Right ventricle myocardium superior (tissue), 1 donor: ENCODE results near the gene MROH8. TPM values are rescaled to one million over a fixed set of nuclear protein-coding genes. Genes with fewer than 3 reads are reported as not detected.
"Not testable (repeated sequence)": the region's sequence is repeated elsewhere in the genome, so short reads cannot be mapped to it uniquely, and the experiment has no call there.

Experiments used
- ATAC-seq: fragments of 200-7000 bp; cut with Tn5 transposase; one replicate; pipeline ENCODE4 v1.9.1; 2020; ENCODE audit warnings: mild to moderate bottlenecking; ENCODE audit not compliant: poor library complexity
- DNase-seq: peaks from one replicate; pipeline ENCODE4 v3.0.0-alpha.2; 2020
- intact Hi-C: fragments of 100-400 bp; cut with DNase I; formaldehyde crosslinking; loops from one replicate; pipeline ENCODE4 v1.11.2; 2022
- total RNA-seq: library from RNA; stranded (reverse); fragmentation: NEBNext Ultra II Directional; extraction: Animal tissue kit (Norgen Biotek cat#: 25700); gene quantifications from one replicate; pipeline ENCODE4 v1.2.1, GENCODE V29; 2021
- donor health status: DM: no; HTN: yes; CAD: no; lungs with severe emphysema.

Gene MROH8
- total RNA-seq, 1 donor from 2014 or later = 3.8 TPM

DNA sequence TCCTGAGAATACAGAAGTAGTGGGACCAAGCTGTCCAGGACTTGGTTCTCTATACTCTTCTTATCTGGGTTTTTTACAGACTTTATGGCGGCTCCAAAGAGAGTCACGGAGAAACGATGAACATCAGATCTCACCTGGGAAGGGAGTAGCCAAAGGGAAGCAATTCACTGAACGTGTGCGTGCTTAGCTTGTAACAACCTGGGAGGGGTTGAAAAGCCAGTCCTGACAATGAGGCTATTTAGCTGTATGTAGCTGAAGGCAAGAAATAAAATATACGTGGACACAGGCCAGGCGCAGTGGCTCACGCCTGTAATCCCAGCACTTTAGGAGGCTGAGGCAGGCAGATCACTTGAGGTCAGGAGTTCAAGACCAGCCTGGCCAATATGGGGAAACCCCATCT lies 65.3 kb downstream of the MROH8 start:
- DNase-seq (no peak), ATAC-seq (no peak)
- intact Hi-C loops = no loop called here

DNA sequence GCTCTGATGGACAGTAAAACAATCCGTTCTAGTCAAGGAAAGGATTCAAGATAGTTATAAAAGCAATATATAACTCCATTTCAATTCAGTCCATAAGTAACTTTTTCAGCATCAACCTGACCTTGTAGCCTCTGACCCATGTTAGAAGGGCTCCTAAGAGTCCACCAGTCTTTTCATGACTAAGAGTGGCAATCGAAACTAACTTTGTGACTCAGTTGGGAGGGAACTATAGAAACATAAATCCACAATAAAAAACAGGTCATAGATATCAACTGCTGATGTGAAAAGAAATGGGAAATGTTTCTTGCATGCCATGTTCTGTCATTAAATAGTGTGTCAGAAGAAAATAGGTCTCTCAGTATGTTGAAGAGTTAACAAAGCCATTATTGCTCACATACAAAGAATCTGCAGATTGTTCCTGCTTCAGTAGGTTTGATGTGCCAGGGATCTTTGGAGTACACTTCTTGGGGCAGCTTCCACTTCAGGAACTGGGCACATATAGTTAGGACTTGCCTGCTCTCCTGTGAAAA lies 67.4 kb downstream of the MROH8 start:
- intact Hi-C loops = no loop called here

DNA sequence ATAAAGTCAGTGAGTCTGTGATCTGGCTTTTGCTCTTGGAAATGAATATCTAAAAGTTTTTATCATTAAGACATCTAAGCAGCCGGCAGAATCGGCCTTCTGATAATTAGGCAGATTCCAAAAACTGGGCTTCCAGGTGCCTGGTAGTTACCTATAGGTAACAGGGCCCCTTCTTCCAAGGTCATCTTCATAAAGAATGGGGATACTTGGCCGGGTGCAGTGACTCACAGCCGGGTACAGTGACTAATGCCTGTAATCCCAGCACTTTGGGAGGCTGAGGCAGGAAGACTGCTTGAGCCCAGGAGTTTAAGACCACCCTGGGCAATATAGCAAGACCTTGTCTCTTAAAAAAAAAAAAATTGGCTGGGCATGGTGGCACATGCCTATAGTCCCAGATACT lies 70.7 kb downstream of the MROH8 start:
- DNase-seq (no peak), ATAC-seq (no peak)
- intact Hi-C loops = no loop called here

More for the DNA sequence above, 67.4 kb downstream of the MROH8 start:
- DNase-seq = no peak
- ATAC-seq = no peak

DNA sequence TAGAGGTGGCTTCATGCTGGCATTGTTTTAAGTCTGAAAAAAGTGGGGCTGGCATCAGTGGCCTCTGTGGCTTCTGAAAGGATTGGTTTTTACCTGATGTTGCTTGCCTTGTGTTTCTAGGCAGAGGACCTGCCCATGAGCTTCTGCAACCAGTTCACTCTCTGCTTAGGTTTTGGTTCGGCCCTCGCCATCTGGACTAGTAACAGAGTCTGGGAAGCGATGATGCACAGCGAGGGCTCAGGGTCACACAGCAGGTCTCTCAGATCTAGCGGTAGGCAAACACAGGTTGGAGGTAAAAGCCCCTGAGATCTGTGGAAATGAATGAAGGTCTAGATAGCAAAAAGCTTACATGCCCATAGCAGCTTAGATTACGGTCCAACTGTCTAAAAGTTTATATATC lies 76.8 kb downstream of the MROH8 start:
- no peak for DNase-seq
- ATAC-seq = no peak
- intact Hi-C loops = no loop called here

DNA sequence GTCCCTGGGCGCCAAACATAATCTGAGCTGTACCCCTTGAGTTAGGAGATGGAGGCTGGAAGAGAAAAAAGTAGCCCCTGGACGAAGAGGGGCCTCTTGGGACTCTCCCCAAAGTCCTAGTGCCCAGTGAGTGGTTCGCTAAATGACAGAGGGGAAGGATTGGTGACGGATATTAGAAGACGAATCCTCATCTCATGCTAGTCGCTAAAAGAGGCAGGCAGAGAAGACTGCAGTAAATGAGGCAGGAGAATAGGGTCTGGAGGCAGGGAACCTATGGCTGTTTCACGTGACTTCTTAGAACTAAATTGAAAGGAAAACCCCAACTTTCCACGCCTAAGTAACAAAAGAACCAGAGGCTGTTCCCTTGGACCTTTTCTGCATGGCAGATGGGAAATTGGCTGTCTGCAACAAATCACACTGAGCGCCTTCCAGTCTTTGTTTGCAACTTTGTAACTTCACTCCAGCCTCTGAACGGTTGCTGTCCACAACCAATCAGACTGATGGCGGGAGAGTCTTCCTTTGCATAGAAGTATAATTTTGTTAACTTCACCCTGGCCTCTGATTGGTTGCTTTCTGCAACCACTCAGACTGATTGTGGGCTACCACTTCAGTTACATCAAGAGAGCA lies 82.8 kb downstream of the MROH8 start:
- DNase-seq = no peak
- ATAC-seq = no peak
- intact Hi-C loops = no loop called here

DNA sequence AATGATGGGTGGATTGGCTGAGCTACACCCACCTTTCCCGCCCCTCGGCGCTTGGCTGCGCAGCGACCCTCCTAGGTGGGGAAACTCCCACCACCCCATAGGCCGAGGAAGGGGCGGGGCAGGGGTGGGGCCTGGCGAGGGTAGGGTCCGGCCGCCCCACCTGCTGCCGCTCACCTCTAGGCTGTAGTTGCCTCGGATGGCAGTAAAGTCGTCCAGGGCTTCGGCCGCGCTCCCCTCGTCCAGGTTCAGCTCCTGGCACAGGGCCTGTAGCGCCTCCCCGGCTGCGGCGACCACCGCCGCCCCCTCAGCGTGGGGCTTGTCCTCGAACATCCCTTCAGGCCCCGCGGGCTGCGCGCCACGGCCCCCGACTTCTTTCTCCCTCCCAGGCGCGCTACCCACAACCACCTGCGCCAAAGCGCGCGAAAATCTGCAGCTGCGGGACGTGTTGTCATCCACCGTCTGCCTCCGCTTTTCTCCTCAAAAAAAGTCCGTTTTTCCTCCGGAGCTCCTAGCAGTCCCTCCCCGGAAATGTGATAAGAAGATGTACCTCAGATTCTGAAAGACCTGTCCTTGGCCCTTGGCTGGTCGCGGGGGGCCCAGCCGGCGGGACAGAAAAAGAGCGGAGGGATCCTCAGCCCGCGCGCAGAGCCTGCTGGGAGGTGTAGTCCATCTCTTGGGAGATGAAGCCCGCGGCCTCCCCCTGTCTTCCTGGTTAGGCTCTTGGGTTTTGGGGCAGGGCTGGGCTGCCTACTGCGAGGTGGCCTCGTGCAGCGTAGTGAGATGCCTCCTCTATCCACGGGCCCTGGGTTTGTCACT lies 83.5 kb downstream of the MROH8 start, which contains the start of gene RBL1:
RBL1 (minus strand) TSS at position 399 of the 816 bp plus-strand sequence; CDS start at position 330, 69 bp downstream.
- ATAC-seq = peak; percentile 95
- DNase-seq = peak; percentile 90
- intact Hi-C loops = no loop called here

DNA sequence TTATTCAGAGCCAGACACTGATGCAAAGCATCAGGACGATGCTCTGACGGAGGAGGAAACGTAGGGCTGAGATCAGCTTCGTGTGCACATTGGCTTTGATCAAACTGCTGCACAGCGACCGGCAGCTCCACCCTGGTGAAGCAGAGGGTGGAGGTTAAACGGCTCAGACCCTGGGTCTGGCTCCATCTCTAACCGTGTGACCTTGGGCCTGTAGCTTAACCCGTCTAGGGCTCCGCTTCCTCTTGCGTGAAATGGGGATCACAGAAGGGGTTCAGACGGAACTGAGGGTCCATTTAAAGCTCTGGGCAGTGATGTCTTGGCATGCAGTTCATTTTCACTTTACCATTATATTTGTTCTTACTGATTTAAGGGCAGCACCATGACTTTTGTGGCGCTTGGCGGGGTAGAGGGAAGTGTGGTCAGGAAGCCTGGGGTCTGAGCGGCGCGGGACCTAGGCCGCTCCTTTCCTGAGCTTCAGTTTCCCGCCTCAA lies 84.2 kb downstream of the MROH8 start:
- DNase-seq = peak; percentile 44
- peak; percentile 29 for ATAC-seq
- intact Hi-C loops = no loop called here

DNA sequence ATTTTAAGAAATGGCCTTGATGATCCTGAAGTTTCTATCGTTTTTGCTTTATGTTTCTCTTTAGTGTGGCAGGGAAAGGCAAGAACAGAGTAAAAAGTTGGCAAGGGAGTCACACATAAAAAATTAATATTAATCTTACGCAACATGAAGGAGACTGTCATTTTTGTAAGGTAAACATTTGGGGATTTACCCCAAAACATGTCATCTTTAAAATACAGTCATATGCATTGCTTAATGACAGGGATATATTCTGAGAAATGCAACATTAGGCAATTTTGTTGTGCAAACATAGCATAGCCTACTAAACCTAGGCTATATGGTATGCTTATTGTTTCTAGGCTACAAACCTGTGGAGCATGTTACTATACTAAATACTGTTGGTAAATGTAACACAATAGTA lies 88.9 kb downstream of the MROH8 start:
- ATAC-seq = no peak
- intact Hi-C loops = no loop called here
- no peak for DNase-seq

DNA sequence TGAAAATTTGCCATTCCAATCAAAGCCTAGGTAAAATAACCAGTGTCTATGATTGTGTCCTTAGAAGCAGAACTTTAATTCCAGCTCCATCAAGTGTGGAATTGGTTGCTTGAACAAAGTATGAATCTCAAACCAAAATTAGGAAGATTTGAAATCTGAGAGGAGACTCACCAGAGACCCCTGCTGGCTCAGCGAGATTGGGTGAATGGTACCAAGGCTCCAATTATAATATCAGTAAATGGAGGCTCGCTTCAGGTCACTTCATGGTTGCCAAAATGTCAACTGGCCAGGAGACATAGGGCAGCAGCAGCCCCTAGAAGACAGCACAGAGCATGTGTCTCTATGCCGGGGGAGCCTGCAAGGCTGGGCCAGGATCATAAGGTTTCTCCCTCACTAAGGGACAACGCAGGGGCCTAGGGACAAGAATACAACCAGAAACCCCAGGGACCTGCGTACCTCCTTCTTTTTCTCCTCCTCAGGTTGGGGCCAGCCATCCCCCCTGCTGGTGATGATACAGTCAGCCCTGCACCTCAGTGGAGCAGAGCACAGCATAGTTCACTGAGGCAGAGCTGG lies 97.5 kb downstream of the MROH8 start:
- no peak for ATAC-seq
- DNase-seq = no peak

DNA sequence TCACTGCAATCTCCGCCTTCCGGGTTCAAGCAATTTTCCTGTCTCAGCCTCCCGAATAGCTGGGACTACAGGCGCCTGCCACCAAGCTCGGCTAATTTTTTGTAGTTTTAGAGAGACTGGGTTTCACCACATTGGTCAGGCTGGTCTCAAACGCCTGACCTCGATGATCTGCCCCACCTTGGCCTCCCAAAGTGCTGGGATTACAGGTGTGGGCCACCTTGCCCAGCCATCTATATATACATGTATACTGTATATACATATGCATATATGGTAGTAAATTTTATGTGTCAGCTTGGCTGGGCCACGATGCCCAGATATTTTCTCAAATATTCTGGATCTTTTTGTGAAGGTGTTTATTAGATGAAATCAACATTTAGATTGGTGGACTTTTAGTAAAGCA lies 102.3 kb downstream of the MROH8 start:
- no peak for DNase-seq
- intact Hi-C loops = no loop called here
- no peak for ATAC-seq

More for the DNA sequence above, 97.5 kb downstream of the MROH8 start:
- intact Hi-C loops = no loop called here

DNA sequence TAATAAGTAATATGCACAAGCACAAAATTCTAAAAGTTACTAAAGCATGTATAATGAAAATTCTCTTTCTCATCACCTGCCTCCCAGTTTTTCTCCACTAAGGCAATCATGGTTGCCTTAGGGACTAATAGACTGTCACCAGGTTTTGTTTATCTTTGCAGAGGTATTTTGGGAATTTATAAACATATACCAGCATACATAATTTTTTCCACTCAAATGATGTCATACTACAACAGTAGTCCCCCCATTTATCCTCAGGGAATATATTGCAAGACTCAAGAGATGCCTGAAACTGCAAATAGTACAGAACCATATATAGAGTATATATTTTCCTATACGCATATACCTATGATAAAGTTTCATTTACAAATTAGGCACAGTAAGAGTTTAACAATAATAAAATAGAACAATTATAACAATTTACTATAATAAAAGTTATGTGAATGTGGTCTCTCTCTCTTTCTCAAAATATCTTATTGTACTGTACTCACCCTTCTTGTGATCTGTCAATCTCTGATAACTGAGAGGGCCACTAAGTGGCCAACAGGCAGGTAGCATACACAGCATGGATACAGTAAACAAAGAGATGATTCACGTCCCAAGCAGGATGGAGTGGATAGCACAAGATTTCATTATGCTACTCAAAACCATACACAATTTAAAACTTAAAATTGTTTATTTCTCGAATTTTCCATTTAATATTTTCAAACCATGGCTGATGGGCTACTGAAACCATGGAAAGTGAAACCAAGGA lies 103.2 kb downstream of the MROH8 start:
- DNase-seq (no peak), ATAC-seq (no peak)
- intact Hi-C loops = no loop called here

DNA sequence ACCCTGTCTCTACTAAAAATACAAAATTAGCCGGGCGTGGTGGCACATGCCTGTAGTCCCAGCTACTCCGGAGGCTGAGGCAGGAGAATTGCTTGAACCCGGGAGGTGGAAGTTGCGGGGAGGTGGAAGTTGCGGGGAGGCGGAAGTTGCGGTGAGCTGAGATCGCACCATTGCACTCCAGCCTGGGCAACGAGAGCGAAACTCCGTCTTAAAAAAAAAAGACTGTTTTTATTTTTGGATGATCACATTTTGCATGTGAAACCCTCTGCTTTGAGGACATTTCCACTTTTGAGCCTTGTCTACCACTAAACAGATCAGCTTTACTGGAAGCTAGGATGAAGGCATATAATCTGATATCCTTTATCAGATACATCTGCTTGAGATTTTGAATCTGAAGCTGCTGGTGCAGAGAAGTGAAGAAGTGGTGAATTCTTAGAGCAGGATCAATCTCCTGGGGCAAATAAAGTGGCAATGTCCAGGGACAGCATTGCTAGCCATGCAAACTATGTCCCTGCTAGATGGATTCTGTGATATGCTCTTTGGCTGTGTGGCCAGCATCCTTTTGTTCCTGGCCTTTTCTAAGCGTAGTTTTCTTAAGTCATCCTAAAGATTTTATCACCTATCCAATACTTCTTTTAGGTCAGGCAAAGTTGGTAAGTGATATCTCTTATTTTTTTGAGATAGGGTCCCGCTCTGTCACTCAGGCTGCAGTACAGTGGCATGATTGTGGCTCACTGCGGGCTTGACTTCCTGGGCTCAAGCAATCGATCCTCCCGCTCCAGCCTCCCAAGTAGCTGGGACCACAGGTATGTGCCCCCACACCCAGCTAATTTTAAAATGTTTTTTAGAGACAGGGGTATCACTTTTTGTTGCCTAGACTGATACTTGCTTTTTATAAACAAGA lies 106.8 kb downstream of the MROH8 start:
- intact Hi-C loops = no loop called here
- ATAC-seq (no peak), DNase-seq (no peak)

DNA sequence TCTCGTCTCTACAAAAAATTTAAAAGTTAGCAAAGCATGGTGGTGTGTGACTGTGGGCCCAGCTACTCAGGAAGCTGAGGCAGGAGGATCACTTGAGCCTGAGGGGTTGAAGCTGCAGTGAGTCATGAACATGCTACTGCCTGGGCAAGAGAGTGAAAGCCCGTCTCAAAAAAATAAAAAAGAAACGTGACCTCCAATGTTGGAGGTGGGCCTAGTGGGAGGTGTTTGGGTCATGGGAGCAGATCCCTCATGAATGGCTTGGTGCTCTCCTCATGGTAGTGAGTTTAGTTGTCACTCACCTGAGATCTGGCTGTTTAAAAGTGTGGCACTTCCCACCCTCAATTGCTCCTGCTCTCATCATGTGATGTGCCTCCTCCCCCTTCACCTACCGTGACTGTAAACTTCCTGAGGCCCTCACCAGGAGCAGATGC lies 107.9 kb downstream of the MROH8 start:
- DNase-seq (no peak), ATAC-seq (no peak)
- intact Hi-C loops = no loop called here

DNA sequence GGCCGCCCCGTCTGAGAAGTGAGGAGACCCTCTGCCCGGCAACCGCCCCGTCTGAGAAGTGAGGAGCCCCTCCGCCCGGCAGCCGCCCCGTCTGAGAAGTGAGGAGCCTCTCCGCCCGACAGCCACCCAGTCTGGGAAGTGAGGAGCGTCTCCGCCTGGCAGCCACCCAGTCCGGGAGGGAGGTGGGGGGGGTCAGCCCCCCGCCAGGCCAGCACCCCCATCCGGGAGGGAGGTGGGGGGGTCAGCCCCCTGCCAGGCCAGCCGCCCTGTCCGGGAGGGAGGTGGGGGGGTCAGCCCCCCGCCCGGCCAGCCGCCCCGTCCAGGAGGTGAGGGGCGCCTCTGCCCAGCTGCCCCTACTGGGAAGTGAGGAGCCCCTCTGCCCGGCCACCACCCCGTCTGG lies 109.8 kb downstream of the MROH8 start:
- ATAC-seq, intact Hi-C loops, DNase-seq: not testable (repeated sequence)

DNA sequence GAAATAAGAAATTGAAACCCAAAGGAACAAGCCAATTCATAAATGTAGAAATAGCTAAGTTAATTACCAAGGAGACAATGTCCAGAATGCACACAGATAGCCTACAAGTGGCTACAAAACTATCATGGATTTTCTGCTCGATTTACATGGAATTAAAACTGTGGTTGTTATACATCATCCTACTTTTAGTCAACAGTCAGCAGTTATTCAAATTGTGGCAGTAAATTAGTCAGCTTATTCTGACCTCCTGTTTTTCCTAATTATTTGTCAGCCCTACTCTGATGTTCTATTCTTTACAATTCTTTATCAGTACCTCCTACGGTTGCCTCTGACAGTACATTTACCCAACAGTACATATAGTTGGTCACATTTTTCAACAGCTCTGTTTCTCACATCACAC lies 113.2 kb downstream of the MROH8 start:
- intact Hi-C loops = no loop called here
- DNase-seq (no peak), ATAC-seq (no peak)

DNA sequence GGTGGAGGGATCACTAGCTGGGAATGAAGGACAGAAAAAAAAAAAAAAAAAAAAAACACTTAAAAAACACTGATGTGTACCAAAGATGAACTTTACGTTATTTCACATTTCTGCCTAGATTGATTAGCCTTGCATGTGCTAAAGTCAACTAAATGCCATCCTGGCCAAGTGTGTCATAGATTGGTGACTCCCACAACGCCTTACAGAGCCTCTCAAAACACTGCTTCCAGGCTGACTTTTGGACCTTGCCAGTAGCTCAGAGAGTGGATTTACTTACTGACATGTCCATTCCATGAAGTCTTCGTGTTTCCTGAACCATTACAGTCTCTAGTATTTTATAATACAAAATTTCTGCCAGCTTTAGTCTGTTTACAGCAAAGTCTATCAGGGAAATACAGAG lies 124.1 kb downstream of the MROH8 start:
- intact Hi-C loops = no loop called here
- DNase-seq (no peak), ATAC-seq (no peak)

DNA sequence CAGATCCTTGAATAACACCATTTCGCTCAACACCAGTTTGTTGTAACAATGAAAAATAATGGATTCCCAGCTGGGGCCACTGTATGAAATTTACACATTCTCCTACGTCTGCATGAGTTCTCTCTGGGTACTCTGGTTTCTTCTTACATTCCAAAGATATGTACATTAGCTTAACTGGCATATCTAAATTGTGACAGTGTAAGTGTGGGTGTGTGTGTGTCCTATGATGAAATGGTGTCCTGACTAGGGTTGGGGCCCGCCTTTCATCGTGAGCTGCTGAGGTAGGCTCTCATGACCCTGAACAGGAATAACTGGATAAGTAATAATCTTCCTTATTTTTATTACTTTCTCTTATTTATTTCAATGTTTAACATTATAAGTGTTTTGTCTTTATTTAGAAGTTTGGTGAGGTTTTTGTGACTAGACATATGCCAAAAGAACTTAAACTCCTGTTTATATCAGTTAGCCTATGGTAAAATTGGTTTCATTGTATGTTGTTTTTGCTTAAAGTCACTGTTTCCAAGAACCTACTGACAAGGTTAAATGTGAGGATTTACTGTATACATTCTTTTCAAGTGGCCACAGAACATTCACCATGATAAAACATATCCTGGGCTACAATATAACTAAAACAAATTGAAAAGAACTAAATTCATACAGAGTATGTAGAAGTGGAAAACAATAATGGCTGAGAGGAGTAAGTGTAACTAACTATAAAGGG lies 126.0 kb downstream of the MROH8 start:
- intact Hi-C loops = no loop called here
- ATAC-seq = no peak
- no peak for DNase-seq
